Natural killer cell (primary cell): ENCODE data around the gene C17orf78. TPM values are rescaled to one million over a fixed set of nuclear protein-coding genes. Genes with fewer than 3 reads are reported as not detected.

Source experiments
- total RNA-seq, 4 donors: library from RNA; stranded (reverse); fragments of 120-200 nt in 1 of 4; gene quantifications; one replicate each; pipeline versions ENCODE4 v1.2.3 to v1.2.4, GENCODE V29; 2013 to 2022

C17orf78 gene
- total RNA-seq, 3 donors from 2014 or later (not counting 1 experiment from before 2014, with no cell fraction given) = not detected

Other genes with a start within 250 kb of the C17orf78 start
- 10 to 100 TPM; 22.9 to 23.9 (median 23.6) TPM for gene ACACA, start 30.9 kb downstream of the C17orf78 start, total RNA-seq
- gene TADA2A, start 30.9 kb downstream of the C17orf78 start, total RNA-seq = 10 to 100 TPM; 14.8 to 28.1 (median 26.7) TPM
- gene DUSP14, start 113.9 kb downstream of the C17orf78 start, total RNA-seq = 1 to 10 TPM; 5.0 to 9.1 (median 5.3) TPM
- gene SYNRG, start 233.4 kb downstream of the C17orf78 start, total RNA-seq = 100 to 1,000 TPM in 1 of 3 donors, 10 to 100 TPM in 2; 82.1 to 137 (median 88.2) TPM